ENCODE results near the gene KIF19.
A peak's percentile ranks its signal among the peaks of the same experiment; 100 is the strongest.

GRCh38 chr17:74361230-74362068 is 35.4 kb downstream of the KIF19 start, which contains the start of gene BTBD17:
- TF ChIP-seq CTCF (IDR thresholded peaks at IDR 0.05) (peak in 2 of 3 donors; percentile 26 to 27), POLR2A (IDR thresholded peaks at IDR 0.05) (no peak), POLR2AphosphoS5 (IDR thresholded peaks at IDR 0.05) (no peak)

All from breast epithelium (tissue), 3 donors.